K562 (cell line): ENCODE measurements around the gene CNNM3. TPM values are rescaled to one million over a fixed set of nuclear protein-coding genes. Genes with fewer than 3 reads are reported as not detected.

Experiments used
- NR2C2 ChIP-seq, 2 experiments: fragments of 200-800 bp in 1 of 2; sonication (Bioruptor generic) in 1 of 2; sonication (generic) in 1 of 2; formaldehyde crosslinking in 1 of 2; IDR thresholded peaks; 2 replicates each; pipeline versions ENCODE4 v1.6.1 to v1.8.0; 2016 to 2022; ENCODE audit warnings: mild to moderate bottlenecking in 1 of 2, missing compliant biosample characterization in 1 of 2, missing genetic modification characterization in 1 of 2, missing genetic modification reagents in 1 of 2
- NRF1 ChIP-seq, 2 experiments: fragments of 450-650 bp; IDR thresholded peaks in 1 of 2; conservative IDR thresholded peaks in 1 of 2; 2 replicates each; pipeline ENCODE4 v1.6.1; 2014; ENCODE audit warnings: mild to moderate bottlenecking in 2 of 2
- POLR2AphosphoS5 ChIP-seq: IDR thresholded peaks from 2 replicates; pipeline ENCODE4 v1.6.1; 2011; ENCODE audit warnings: mild to moderate bottlenecking, low read depth, low read length, moderate library complexity; ENCODE audit not compliant: control insufficient read depth, insufficient read depth
- POU5F1 ChIP-seq: fragments of 150-350 bp; IDR thresholded peaks from 2 replicates; pipeline ENCODE4 v1.6.1; 2014; ENCODE audit warnings: borderline replicate concordance, low read length, low read depth, mild to moderate bottlenecking; ENCODE audit not compliant: partially characterized antibody
- TBL1XR1 ChIP-seq, 2 experiments: IDR thresholded peaks; 2 replicates each; pipeline ENCODE4 v1.6.1; 2012; ENCODE audit warnings: improper control_type of control experiment in 2 of 2, low read length in 2 of 2, mild to moderate bottlenecking in 1 of 2
- TCF7 ChIP-seq: sonication (generic); IDR thresholded peaks from 2 replicates; pipeline ENCODE4 v1.6.1; 2016; ENCODE audit warnings: antibody characterized with exemption, borderline replicate concordance
- ZEB2 ChIP-seq: fragments of 450-650 bp; IDR thresholded peaks from 2 replicates; pipeline ENCODE4 v1.6.1; 2016
- ZNF124 ChIP-seq: sonication (generic); formaldehyde crosslinking; IDR thresholded peaks from 2 replicates; pipeline ENCODE4 v1.8.1; 2022; ENCODE audit warnings: missing genetic modification reagents
- ZNF766 ChIP-seq: fragments of 200-800 bp; sonication (Bioruptor generic); conservative IDR thresholded peaks from 2 replicates; pipeline ENCODE4 v1.6.1; 2016; ENCODE audit warnings: missing genetic modification characterization, missing compliant biosample characterization
- polyA plus RNA-seq, 8 experiments: library from polyadenylated mRNA; depleted of rRNA in 4 of 8; stranded (reverse) in 5 of 8; unstranded in 3 of 8; fragments of >200 nt; fragmentation: Nextera tagmentation in 2 of 8; fragmentation: Illumina TruSeq in 1 of 8; extraction: Ambion mirVana in 2 of 8; extraction: Trizol in 1 of 8; gene quantifications; 2 replicates each; pipeline versions ENCODE4 v1.2.1 to v1.2.3, GENCODE V29; 2011 to 2014; ENCODE audit warnings: inconsistent platforms in 1 of 8, missing spikeins in 1 of 8
- total RNA-seq, 7 experiments: library from RNA; depleted of rRNA in 6 of 7; stranded (reverse); fragments of >200 nt in 6 of 7; fragmentation: Illumina TruSeq in 2 of 7; extraction: Trizol in 2 of 7; gene quantifications; 2 replicates each; pipeline versions ENCODE4 v1.2.1 to v1.2.3, GENCODE V29; 2011 to 2021; ENCODE audit warnings: low replicate concordance in 1 of 7
- TF ChIP-seq, protein P1 (sequence below): fragments of 450-650 bp; formaldehyde crosslinking; IDR thresholded peaks from 2 replicates; pipeline ENCODE4 v1.4.0; 2020; ENCODE audit warnings: mild to moderate bottlenecking, moderate library complexity
- TF ChIP-seq, protein P2 (sequence below): fragments of 250-450 bp; sonication (Bioruptor Pico); IDR thresholded peaks from 2 replicates; pipeline ENCODE4 v1.9.0; 2021; ENCODE audit warnings: mild to moderate bottlenecking
- TF ChIP-seq, protein P3 (sequence below): fragments of 450-650 bp; IDR thresholded peaks from 2 replicates; pipeline ENCODE4 v1.6.1; 2018; ENCODE audit not compliant: partially characterized antibody
- TF ChIP-seq, protein P4 (sequence below): conservative IDR thresholded peaks from 2 replicates; pipeline ENCODE4 v1.6.1; 2011; ENCODE audit warnings: low read depth, mild to moderate bottlenecking, low read length; ENCODE audit not compliant: control insufficient read depth
- TF ChIP-seq, protein P5 (sequence below): sonication (generic); formaldehyde crosslinking; IDR thresholded peaks from 2 replicates; pipeline ENCODE4 v1.4.0; 2020; ENCODE audit warnings: mild to moderate bottlenecking, missing genetic modification reagents

CNNM3 gene
- total and polyA plus RNA-seq, 9 of the 15 experiments (the other 6 are each of a cell fraction or from before 2014, with no cell fraction given), result 1.4 to 16.9 (median 6.5) TPM

DNA sequence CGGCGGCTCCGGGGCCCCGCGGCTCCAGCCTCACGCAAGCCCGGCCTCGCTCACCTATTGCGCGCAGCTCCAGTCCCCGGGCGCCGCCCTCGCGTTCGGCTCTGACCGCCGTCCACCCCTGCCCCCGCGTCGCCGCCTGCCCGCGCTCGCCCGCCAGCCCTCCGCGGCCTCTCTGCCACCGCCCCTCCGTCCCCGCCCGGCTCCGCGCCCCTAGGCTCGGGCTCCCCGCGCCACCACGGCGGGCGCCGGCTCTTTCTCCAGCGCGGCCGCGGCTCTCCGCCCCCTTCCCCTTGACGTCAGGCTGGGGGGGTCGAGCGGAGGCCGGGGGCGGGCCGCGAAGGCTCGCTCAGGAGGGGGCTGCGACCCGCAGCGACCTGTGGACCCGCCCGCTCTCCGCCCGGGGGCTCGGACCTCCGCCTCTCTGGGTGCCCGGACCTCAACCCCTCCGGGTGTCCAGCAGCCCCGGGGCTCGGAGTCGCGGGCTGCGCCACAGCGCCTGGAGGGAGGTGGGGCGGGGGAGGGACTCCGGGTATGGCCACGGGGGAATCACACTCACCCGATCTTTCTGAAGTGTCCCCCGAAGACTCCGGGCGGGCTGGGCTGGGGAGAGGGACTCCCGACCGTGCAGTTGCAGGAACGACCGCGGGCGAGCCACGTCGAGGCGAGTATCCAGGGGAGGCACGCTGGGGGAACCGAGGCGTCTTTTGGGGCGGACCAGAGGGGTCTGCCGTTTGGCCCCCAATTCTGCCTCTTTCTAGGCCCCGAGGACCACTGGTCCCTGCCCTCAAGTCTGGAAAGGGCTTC lies 54.0 kb downstream of the CNNM3 start, which contains the start of gene SEMA4C (continued):
- TF ChIP-seq TCF7, result no peak; the same call in 1 of the 2 replicates
- TF ChIP-seq NR2C2 (CRISPR knock-in tag; IDR thresholded peaks at IDR 0.05), result no peak
- peak; percentile 44; the same call in 1 of the 2 replicates for TF ChIP-seq NR2C2 (tag; IDR thresholded peaks at IDR 0.05)
- TF ChIP-seq ZNF766 (CRISPR knock-in tag), result peak; percentile 3; the same call in 1 of the 2 replicates
- TF ChIP-seq, protein P1, sequence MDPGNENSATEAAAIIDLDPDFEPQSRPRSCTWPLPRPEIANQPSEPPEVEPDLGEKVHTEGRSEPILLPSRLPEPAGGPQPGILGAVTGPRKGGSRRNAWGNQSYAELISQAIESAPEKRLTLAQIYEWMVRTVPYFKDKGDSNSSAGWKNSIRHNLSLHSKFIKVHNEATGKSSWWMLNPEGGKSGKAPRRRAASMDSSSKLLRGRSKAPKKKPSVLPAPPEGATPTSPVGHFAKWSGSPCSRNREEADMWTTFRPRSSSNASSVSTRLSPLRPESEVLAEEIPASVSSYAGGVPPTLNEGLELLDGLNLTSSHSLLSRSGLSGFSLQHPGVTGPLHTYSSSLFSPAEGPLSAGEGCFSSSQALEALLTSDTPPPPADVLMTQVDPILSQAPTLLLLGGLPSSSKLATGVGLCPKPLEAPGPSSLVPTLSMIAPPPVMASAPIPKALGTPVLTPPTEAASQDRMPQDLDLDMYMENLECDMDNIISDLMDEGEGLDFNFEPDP (CRISPR knock-in tag), result no peak
- peak; percentile 55; the same call in 1 of the 2 replicates for TF ChIP-seq POLR2AphosphoS5
- TF ChIP-seq, protein P2, sequence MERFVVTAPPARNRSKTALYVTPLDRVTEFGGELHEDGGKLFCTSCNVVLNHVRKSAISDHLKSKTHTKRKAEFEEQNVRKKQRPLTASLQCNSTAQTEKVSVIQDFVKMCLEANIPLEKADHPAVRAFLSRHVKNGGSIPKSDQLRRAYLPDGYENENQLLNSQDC (CRISPR knock-in tag), result no peak
- TF ChIP-seq ZEB2, result no peak
- TF ChIP-seq, protein P3, sequence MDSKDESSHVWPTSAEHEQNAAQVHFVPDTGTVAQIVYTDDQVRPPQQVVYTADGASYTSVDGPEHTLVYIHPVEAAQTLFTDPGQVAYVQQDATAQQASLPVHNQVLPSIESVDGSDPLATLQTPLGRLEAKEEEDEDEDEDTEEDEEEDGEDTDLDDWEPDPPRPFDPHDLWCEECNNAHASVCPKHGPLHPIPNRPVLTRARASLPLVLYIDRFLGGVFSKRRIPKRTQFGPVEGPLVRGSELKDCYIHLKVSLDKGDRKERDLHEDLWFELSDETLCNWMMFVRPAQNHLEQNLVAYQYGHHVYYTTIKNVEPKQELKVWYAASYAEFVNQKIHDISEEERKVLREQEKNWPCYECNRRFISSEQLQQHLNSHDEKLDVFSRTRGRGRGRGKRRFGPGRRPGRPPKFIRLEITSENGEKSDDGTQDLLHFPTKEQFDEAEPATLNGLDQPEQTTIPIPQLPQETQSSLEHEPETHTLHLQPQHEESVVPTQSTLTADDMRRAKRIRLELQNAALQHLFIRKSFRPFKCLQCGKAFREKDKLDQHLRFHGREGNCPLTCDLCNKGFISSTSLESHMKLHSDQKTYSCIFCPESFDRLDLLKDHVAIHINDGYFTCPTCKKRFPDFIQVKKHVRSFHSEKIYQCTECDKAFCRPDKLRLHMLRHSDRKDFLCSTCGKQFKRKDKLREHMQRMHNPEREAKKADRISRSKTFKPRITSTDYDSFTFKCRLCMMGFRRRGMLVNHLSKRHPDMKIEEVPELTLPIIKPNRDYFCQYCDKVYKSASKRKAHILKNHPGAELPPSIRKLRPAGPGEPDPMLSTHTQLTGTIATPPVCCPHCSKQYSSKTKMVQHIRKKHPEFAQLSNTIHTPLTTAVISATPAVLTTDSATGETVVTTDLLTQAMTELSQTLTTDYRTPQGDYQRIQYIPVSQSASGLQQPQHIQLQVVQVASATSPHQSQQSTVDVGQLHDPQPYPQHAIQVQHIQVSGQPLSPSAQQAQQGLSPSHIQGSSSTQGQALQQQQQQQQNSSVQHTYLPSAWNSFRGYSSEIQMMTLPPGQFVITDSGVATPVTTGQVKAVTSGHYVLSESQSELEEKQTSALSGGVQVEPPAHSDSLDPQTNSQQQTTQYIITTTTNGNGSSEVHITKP, result peak; percentile 26
- peak in 1 of 2 experiments; percentile 3; a peak in 1 of 4 replicates for TF ChIP-seq TBL1XR1 (IDR thresholded peaks at IDR 0.05; ENCODE audit: low read length in 2 of 2)
- no peak for TF ChIP-seq POU5F1
- TF ChIP-seq, protein P4, sequence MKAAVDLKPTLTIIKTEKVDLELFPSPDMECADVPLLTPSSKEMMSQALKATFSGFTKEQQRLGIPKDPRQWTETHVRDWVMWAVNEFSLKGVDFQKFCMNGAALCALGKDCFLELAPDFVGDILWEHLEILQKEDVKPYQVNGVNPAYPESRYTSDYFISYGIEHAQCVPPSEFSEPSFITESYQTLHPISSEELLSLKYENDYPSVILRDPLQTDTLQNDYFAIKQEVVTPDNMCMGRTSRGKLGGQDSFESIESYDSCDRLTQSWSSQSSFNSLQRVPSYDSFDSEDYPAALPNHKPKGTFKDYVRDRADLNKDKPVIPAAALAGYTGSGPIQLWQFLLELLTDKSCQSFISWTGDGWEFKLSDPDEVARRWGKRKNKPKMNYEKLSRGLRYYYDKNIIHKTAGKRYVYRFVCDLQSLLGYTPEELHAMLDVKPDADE, result peak; percentile 59; the same call in 1 of the 2 replicates
- TF ChIP-seq NRF1 (conservative IDR thresholded peaks at IDR 0.05 in 1 of 2, IDR thresholded peaks at IDR 0.05 in 1 of 2), result peak; percentile 34 to 51; a peak in 2 of 4 replicates
- TF ChIP-seq, protein P5, sequence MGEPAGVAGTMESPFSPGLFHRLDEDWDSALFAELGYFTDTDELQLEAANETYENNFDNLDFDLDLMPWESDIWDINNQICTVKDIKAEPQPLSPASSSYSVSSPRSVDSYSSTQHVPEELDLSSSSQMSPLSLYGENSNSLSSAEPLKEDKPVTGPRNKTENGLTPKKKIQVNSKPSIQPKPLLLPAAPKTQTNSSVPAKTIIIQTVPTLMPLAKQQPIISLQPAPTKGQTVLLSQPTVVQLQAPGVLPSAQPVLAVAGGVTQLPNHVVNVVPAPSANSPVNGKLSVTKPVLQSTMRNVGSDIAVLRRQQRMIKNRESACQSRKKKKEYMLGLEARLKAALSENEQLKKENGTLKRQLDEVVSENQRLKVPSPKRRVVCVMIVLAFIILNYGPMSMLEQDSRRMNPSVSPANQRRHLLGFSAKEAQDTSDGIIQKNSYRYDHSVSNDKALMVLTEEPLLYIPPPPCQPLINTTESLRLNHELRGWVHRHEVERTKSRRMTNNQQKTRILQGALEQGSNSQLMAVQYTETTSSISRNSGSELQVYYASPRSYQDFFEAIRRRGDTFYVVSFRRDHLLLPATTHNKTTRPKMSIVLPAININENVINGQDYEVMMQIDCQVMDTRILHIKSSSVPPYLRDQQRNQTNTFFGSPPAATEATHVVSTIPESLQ (CRISPR knock-in tag), result 0 out of 2 replicates have a peak, but pooled peaks have one; percentile 60
- no peak for TF ChIP-seq ZNF124 (CRISPR knock-in tag)
